ENCODE measurements around the gene DLGAP1.

DLGAP1 gene

DNA sequence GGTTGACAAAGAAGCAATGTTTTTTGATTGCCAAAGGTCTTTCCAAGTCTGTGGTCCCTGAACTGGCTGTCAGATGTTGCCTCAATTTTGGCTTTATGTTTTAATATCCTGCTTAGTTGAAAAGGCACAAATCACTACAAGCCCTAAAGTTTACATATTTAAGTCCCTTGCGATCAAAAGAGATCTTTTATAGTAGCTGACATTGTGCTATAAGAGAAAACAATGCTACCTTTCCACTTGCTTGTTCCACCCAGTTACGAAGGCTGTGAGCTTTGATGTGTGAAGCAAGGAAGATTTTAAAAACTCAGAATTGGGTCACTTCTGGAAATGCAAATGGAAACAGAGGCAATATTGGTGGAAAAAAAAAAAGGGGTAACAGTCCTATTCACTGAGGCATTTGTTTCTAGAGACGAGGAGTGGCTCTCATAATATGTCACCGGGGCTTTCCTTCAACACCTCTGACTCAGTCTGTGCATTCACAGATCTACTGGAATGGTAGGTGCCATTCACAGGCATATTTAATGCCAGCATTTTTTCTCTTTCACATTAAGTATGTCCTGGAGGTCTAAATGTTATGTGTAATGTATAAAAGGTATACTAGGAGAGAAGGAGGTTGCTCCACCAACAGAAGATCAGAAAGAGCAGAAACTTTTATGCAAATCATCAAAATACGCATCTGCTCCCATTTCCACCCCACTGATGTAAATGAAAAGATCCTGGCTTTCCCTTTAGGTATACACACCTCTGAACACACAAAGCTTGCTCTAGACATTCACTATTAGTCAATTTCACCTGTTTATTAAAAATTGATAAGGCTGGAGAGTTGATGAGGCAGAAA is 913.3 kb downstream of the DLGAP1 start:
- no peak for DNase-seq

DNA sequence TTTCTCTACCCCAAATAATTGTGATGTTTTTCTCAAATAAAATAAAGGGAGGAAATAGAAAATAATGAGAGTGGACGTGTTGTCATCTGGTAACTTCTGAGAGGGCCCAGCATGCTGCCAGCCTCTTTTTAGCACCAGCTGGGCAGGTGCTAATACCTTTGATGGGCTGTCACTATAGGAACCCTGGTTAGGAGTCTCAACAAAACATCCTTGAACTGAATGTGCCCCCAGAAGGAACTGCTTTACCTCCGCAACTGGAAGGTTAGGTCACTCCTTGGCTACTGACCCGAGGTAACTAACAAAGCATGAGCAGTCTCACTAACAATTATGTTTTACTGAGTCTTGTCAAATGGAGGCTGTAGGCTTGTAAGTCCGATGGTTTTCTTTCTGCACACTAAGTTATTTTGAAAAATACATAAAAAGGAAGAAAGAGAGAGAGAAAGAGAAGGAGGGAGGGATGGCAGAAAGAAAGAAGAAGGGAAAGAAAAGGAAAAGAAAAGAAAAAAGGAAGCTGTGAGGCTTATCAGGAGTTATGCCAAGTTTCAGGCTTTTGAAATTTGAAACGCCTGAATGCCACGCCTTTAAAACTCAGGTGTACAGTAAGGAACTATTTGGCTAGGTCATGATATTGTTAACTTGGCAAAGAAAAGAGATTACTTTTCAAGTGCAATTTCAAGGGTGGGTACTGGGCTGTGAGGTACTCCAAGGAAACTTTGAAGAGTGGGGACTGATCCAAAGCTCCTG is 914.1 kb downstream of the DLGAP1 start:
- DNase-seq = no peak

DNA sequence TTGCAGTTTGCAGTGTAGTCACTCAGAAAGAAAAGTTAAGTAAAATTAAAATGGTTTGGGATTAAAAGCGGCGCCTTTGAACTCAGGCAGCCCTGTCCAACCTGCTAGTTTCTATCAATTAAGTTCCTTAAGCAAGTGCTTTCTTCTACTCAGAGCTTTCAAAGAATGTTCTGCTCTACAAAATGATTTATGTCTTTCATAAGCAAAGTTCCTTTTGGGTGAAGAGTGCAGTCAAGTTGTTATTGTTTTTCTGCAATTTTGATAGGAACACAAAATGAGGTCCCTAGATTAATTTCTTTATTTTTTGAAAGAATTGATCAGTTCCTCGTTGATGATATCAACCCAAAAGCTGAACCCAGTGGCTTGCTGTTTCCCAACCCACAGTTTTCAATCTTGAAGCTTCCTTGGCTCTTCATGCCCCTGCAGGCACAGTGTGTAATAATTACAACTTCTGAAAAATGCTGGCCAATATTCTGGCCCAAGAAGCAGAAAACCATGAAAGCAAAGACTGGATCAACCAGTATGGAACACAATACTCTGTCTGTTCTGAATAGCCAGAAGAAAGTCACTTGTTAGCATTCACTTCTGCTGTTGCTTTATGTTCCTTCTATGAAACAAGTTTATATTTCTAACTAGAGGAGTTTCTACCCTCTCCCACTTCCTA is 916.0 kb downstream of the DLGAP1 start:
- DNase-seq = no peak

DNA sequence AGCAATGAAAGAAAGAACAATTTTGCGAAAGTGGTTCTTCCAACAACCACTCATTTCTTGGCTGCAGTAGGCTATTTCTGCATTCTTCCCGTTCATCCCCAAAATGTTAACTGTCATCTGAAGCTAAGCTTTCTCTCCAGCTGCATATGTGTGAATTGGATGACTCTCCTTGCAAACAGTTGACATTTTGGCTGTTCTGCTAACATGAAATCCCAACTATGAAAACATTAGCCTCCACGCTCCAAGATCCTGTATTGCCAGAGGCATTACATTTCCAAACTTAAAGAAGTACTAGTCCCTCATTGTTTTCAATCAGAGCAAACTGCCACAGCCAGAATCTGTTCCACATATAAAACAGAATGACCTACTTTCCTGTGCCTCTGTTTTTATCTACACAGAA is 916.7 kb downstream of the DLGAP1 start:
- no peak for DNase-seq

DNA sequence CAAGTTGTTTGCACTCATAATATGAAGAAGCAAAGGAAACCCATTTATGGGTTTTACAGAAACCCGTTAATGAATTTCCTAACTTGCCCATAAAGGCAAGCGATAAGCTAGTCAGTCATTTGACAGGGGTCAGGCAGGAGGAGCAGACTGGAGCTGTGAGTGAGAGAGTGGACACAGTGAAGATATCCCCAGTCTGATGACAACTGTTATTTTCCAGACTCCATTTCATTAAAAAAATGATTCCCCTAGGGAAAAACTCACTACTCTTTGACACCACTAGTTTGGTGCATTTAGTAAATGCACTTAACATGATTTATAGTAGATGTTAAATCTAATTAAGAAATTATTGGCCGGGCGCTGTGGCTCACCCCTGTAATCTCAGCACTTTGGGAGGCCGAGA is 924.3 kb downstream of the DLGAP1 start:
- DNase-seq = no peak

DNA sequence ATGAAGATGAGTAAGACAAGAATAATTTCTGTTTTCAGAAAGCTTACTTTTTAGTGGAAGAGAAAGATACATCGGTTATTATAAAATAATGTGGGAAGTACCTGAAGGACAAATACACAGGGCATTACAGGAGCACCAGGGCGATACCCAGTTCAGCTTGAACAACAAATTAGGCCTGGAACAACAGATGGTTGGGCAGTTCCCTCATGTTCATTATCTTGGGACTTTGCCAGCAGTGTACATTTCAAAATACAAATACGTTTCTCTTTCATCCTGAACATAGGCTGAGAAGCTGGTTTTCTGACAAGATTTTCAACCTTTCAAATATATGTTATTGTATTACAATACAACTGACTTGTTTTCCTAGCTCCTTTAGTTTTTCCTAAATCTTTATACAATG is 925.5 kb downstream of the DLGAP1 start:
- no peak for DNase-seq

DNA sequence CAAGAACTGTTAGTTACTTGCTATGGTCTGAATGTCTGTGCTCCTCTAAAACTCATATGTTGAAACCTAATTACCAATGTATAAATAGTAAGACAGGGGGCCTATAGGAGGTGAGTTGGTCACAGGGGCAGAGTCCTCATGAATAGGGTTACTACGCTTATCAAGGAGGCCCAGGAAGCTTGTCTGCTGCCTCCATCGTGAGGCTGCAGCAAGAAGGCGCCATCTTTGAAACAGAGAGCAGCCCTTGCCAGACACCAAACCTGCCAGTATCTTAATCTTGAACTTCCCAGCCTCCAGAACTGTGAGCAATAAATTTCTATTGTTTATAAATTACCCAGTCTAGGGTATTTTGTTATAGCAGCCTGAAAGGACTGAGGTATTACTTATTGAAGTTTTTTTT is 926.0 kb downstream of the DLGAP1 start:
- no peak for DNase-seq

DNA sequence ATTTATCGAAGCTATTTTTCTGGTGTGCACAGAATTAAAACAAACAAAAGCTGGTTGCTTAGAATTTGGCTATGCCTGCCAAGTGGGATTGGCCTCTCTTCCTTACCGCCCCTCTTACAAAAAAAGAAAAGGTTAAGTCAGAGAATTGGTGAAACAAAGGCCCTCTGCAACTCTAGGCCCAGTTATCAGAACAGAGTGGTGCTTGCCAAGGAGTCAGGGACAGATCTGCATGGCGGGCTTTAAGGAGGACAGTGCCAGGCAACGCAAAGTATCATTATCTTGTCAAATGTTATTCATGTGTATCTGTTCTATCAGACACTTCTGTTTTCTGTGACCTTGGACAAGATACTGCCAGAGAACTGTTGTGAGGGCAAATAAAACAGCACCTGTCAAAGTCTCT is 926.9 kb downstream of the DLGAP1 start:
- no peak for DNase-seq

DNA sequence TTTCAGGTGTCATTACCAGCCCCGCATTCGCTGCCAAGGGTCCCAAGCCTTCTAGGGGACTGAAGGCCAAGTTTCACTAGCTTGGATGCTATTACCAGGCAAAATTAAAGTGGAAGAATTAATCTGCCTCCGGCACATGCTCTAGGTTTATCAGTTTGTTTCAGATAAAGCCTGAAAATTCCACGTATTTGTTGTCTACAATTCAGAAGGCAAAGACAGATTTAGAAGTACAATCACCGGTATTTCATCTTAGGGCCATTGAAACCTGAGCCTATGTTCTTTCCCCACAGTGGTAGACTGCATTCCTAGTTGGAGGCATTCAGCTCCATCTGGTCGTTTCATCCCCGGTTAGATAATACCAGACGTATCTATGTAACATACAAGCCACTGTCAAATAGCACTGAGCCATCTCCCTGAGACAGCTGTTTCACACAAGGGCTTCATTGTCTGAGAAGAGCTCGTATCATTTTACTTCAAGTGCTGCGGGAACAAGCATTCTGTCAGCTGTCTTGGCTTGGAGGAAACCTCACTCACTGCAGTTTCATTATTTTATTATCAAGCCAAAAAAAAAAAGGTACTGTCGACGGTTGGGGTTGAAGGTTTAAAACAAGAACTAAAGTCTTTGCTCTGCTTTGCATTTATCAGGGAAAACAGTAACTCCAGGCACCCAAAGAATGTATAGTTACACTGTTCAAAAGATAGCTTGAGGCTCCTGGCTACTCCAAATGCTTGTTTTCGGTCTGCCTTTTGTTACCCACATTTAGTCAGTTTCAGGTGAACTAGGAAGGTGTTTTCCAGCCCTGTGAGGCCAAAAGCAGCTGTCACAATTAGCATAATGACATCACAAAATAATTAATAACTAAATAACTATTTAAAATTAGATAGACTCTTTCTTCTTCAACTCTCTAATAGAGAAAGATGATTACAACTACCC is 928.4 kb downstream of the DLGAP1 start:
- no peak for DNase-seq

DNA sequence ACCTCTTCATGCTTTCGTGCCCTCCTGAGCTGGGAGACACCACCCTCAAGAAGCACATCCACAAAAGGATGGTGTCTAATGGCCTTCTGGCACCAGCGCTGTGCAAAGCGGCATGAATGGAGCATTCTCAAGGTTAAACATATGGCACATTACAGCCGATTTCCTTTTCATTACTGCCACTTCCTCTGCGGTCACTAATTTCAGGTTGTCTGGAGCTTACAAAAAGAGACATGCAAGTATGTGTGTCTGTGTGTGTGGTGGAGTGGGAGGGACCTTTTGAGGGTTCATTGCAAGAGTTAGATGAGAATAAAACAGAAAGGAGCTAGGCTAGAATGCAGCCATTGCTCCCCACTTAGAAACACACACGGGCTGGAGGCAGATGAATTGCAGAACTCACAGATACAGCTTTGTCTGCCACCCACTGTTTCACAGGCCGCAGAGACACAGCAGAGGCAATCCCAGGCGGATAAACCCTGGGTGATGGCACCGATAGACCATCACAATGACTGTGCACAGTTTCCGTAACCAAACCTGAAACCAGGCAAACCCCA is 929.2 kb downstream of the DLGAP1 start:
- DNase-seq = no peak

DNA sequence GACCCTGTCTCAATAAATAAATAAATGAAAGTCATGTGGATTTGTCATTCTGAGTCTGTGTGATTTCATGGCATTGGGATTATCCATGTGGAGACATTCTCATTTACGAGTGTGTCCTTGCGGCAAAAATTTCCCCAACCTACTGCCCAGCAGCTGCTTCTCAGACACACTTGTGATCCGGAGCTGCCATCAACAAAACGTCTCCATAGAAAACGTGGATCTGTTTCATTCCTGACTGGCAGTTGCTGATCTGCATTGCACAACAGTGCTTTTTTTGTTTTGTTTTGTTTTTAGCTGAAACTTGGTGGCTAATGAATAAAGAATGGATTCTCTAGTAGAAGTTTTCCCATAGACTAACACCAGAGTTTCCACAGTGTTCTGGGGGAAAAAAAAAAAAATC is 930.4 kb downstream of the DLGAP1 start:
- no peak for DNase-seq

DNA sequence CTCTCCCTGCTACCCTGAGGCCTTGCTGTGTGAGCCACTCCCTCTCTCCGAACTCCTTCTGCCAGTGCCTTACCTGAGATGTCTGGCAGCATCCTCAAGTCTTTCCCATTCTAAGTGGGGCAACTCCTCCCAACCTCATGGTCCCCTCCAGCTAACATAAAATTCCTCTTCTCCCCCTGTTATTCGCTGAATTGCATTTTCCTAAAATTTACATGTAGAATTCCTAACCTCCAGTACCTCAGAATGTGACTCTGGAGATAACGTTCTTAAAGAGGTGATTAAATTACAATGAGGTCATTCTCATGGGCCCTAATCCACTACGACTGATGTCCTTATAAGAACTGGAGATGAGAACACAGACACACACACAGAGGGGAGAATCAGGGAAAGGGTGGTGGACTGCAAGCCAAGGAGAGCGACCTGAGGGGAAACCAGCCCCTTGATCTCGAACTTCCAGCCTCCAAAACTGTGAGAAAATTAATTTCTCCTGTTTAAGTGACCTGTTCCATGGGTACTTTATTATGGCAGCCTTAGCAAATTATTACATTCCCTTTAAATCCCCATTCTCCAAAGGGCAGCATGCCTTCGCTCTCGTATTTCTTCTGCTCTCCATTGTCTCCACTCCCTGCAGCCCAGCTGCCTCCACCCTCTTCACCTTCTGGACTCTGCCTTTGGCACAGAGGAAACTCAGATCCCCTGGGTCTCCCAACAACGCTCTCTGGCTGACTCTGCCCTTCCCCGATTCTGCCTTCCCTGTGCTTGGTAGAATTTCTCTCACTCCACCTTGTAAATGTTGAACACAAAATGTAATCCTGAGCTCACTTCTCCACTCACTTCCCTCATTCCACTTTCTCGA is 934.6 kb downstream of the DLGAP1 start:
- DNase-seq = no peak

DNA sequence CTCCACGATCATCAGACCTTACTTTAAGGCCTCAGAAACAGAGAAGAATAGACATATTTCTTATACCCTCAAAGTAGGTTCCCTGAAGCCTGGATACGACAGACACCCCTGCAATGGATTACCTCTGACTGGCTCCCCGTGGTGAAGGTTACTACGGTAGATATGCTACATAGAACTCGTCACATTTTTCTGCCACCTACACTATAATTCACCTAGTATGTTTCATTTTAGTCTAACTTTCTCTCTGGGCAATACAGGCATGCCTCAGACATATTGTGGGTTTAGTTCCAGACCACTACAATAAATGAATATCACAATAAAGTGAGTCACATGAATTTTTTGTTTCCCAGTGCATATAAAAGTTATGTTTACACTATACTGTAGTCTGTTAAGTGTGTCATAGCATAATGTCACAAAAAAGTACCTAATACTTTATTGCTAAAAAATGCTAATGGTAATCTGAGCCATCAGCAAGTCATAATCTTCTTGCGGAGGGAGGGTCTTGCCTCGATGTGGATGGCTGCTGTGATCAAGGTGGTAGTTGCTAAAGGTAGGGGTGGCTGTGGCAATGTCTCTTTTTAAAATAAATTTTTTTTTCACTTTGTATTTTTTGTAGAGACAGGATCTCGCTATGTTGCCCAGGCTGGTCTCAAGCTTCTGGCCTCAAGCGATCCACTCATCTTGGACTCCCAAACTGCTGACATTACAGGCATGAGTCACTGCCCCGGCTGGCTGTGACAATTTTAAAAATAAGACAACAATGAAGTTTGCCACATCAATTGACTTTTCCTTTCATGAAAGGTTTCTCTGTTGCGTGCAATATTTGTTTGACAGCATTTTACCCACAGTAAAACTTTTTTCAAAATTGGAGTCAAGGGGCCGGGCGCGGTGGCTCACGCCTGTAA is 940.5 kb downstream of the DLGAP1 start:
- no peak for DNase-seq

DNA sequence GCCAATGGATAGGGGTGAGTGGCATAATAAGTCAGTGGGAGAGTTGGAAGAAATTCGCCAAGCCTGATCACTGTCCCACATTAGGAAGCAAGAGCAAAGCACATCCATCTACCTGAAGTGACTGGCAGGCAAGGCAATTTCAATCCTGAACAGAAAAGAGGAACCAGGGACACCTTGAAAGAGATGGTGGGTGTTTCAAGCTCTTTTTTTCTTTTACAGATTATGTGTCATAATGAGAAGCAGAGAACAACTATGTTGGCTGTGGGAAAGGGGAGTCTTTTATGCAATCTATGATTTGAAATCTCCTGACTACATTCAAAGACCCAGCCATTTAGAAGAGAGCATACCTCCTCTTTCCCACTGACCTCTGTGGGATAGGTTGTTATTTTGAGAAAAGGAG is 941.6 kb downstream of the DLGAP1 start:
- DNase-seq = no peak

DNA sequence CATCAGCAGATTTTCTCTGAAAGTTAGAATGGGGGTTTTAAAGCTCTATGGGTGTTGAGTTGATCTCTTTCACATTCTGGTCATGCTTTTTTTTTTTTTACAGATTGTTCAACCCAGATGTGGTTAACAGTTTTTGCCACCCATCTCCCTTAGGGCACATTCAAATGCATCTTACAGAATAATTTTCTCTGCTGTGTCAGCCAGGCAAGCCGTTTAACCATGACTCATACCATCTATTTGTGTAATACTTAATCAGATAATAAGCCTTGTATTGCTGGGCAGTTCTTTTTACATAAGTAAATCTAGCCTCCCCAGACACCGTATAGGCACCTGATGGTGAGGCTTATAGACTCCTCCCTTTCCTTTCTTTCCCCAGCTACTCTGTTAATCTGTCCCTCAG is 943.1 kb downstream of the DLGAP1 start:
- DNase-seq = no peak

DNA sequence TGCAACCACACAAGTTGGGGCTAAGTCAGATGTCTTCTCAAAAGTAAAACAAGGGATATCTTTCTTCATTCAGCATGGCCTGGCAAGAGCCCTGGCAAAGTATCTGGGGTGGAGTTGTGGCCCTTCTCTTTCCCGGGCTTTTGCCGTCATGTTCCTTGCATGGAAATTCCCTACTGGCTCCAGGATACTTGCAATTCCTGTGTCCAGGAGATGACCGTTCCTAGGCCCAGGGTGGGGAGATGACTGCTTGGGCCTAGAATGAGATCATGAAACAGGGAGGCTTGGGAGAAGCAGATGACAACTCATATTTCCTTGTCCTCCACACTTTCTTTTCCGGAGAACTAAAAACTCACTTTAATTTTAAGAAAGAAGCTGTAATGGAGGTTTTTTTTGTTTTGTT is 944.2 kb downstream of the DLGAP1 start:
- DNase-seq = no peak

DNA sequence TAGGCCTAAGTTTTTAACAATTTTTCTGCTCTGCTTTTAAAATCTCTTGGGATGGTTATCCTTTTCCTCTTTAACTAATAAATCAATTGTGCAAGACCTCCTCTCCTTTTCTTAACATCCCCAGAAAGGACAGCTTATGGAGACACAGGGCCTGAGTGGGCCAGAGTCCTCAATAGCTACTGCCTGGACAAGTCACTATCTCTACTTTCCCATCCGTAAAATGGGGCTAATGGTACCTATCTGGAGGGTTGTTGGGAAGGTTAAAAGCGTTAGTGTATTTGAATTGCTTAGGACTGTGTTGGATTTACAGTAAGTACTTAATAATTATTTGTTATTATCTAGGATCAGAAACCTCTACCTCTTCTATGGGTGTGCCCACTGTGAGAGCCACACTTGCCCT is 945.1 kb downstream of the DLGAP1 start:
- DNase-seq = no peak

DNA sequence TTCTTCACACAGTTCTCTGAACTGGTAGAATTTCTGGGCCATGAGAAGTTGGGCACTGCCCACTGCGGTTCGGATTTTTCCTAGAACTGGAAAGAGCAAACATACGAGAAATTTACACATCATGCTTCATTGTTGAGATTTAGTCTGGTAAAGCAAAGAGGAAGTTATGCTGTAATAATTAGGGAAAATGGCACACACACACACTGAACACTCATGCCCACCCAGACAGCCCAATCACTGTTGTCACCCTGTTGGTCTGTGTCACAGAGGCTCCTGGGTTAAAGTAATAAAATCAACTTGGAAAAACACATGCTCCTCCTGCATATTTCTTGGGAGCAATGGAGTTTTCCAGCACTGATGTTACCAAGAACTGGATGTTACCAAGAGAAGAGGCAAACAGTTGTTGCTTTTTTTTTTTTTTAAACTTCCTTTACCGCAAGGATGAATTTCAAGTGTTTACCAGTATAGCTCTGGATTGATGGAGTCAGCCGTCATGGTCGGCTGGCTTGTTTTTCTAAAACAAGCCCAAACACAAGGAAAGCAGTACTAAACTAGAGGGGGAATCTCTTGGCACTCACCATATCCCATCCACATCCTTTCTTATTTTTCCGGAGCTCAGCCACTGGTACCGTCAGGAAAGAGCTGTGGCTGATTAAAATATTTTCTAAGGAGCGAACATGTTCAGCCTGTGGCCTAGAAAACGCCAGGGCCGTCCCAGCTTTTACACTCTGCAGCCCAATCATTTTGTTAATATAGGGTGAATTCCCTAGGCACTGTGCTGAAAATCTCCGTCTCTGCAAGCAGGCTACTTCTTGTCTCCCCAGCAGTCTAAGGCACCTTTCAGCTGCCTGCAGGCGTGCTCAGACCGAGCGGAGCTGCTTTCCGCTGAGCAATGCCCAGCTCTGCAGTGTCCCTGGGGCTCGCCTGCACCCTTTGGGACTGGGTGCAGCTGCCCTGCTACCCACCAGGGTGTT is 946.2 kb downstream of the DLGAP1 start:
- no peak for DNase-seq

DNA sequence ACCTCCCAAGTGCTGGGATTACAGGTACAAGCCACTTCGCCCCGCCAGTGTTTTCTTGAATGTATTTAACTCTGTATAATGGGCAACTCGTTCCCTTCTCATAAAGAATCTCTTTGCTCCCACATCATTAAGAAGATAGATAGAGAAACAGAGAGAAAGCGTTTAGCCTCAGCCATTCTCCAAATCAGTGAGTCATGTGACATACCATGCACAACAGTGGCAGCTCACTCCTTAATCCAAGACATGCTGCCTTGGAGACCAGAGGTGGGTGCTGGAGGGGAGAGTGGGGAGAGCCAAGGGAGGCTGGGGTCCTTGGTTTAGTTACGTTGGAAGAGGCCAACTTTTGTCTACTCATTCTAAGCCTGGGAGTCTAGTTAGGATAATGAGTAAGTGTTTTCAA is 950.5 kb downstream of the DLGAP1 start:
- DNase-seq = no peak

Data from cortex of kidney (tissue), 1 donor.